GM19372 (cell line): ENCODE data around the gene VENTX.

Source experiments
- ATAC-seq: cut with Tn5 transposase; IDR thresholded peaks from one replicate; pipeline ENCODE4 v1.9.1; 2021; ENCODE audit warnings: mild to moderate bottlenecking, low read depth, moderate library complexity; ENCODE audit not compliant: unreplicated experiment

Gene VENTX, protein sequence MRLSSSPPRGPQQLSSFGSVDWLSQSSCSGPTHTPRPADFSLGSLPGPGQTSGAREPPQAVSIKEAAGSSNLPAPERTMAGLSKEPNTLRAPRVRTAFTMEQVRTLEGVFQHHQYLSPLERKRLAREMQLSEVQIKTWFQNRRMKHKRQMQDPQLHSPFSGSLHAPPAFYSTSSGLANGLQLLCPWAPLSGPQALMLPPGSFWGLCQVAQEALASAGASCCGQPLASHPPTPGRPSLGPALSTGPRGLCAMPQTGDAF

DNA sequence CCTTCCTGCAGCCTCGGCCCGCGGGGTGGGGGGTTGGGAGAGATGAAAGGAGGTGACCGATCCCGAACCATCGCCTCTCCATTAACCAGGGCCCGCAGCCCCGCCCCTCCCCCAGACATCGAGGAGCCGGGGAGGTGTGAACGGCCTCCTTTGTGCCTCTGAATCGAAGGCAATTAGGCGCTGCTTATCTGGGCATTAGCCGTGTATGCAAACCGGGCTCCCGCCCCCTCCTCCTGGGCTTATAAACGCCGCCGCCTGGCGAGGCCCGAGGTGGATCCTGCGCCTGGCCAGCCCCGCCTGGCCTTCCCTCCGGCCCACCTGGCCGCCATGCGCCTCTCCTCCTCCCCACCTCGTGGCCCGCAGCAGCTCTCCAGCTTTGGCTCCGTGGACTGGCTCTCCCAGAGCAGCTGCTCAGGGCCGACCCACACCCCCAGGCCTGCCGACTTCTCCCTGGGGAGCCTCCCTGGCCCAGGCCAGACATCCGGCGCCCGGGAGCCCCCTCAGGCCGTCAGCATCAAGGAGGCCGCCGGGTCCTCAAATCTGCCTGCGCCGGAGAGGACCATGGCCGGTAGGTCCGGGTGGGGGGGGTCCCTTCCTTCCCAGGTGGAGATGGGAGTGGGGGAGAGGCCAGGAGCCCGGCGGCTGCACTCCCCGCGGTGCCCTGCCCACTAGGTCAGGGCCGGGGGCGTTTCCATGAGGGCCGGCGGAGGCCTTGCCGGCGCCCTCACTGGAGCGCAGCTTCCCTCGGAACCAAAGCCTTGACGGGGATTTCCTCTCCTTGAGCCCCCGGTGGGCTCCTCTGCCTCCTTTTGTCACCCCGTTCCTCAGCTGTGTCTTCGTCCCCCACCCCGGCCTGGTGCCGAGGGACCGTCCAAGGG lies at the start of gene VENTX:
VENTX (plus strand) TSS at position 268 of the 878 bp plus-strand sequence; CDS start at position 328, 60 bp downstream.
- no peak for ATAC-seq

DNA sequence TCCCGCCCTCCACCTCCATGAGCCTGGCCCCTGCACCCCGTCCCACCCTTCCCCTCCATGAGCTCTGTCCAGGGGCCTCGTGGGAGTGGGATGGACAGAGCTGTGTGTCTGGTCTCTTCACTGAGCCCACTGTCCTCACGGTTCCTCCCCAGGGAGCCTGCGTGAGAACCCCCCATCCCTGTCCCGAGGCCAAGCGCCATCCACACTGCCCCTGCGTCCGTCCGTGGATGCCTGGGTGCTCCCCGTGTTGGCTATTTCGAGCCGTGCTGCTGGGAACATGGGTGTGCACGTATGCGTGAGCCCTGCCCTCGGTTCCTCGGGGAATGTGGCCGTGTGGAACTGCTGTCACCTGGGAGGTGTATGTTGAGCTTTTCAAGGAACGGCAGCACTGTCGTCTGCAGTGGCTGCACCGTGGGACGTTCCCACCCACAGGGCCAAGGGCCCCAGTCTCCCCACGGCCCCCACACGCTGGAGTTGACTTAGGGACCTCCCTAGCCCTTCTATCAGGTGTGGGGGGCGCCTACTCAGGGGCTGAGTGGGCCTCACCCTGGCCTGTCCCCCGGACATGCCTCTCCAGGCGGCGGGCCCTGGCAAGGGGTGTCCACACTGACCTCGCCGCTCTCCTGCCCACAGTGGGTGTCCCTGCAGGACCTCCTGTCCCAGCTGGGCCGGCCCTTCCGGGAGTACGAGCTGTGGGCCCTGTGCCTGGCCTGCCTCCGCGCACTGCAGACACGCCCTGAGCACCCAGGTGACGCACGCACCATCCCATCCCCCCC lies 49.6 kb upstream of the VENTX start:
- no peak for ATAC-seq

DNA sequence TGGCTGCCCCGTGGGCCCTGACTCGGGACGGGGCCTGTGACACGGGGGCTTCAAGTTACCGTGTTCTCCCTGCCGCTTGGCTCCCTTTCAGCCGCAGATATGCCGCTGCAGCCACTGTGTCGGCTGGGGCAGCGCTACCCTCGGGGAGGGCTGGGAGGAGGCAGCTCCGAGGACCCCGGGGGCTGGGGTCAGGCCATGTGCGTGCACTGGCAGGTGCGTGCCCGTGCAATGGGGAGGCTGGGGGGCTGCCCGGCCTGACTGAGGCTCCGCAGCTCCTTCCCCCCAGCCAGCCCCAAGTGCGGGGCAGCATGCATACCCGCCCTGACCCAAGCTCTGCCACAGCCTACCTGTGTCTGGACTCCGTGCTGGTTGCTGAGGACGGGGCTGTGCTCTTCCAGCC lies 48.4 kb upstream of the VENTX start:
- ATAC-seq, result no peak

DNA sequence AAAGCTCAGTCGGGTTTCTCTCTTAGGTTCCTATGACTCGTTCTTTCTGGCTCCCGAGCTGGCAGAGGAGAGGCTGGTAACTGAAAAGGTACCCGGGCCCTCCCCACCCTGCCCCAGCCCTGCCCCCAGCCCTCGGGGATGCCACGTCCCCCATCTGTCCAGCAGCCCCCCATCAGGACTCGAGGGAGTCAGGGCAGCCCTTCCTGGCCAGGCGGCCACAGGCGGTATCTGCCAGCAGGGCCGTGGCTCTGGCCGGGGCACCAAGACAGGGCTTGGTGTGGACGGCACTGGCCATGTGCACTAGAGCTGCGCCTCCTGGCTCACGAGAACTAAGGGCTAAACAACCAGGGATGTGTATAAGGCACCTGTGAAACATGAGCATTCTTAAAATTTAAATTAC lies 47.9 kb upstream of the VENTX start:
- no peak for ATAC-seq

DNA sequence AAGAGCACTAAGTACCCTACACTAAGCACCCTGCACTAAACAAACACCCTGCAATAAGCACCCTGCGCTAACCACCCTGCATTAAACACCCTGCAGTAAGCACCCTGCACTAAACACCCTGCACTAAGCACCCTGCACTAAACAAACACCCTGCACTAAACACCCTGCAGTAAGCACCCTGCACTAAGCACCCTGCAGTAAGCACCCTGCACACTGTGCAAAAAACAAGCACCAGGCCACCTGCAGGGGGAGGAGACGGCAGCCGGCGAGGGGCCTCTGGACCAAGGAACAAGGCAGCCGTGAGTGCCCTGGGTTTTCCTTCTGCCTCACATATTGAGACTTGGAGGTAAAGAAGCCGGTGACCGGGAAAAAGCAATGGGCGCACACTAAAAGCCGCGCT lies 47.4 kb upstream of the VENTX start:
- ATAC-seq, result no peak

DNA sequence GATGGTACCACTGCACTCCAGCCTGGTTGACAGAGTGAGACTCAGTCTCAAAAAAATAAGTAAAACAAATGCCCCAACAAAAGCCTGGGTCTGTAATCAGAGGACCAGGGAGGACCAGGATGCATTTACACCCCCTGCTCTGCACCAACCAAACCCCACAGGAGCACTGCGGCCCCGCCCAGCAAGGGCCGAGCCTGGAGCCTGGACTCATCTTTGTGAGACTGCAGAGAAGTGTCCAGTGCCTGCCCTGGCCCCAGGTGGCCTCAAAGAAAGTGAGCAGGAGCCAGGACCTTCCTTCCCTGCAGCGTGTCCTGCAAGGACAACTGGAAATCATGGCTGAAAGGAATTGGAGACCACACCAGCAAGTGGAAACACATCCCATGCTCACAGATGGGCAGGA lies 46.0 kb upstream of the VENTX start:
- ATAC-seq, result no peak

DNA sequence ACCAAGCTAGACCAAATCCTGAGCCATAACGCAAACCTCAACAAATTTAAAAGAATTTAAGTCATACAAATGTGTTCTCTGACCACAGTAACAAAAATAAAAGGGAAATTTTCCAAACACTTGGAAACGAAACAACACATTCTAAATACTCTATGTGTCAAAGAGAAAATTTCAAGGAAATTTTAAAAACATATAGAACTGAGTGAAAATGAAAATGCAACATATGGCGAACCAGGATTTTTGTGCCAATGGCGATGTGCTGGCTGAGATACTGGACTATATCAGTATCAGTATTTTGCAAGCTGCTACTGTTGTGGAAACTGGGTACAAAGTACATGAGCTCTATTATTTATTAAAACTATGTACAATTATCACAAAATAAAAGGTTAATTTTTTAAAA lies 43.5 kb upstream of the VENTX start:
- no peak for ATAC-seq

DNA sequence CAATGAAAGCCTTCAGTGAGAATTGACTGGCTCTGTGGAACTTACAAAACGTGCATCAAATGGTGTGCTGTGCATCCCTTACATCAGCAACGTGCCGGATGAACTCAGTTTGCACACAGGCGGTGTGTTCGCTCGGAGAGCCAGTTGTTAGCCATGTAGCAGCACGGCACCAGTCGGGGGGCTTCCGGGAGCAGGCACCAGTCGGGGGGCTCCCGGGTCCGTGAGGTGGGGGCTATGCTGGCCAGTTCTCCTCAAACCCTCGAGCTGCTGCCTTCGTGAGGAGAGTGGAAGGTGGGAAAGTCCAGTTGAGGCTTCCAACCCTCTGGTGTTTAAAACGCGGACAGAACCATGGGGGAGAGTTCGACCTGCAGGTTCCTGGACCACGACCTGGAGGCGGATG lies 42.6 kb upstream of the VENTX start:
- ATAC-seq, result no peak

DNA sequence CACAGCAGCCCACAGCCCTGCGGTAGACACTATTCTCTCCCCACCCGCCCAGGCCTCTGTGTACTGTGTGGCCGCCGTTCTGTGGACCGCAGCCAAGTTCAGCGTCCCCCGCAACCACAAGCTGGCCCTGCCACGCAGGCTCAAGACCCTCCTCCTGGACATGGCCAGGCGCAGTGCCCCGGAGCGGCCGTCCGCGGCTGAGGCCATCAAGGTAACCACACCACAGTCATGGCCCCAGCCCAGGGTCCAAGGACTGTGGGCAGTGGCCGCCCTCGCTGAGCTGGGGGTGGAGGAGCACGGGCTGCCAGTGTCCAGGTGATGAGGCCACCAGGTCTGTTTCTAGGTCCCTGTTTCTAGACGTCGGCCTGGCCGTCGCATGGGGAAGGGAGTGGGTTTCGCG lies 42.0 kb upstream of the VENTX start:
- ATAC-seq, result no peak

DNA sequence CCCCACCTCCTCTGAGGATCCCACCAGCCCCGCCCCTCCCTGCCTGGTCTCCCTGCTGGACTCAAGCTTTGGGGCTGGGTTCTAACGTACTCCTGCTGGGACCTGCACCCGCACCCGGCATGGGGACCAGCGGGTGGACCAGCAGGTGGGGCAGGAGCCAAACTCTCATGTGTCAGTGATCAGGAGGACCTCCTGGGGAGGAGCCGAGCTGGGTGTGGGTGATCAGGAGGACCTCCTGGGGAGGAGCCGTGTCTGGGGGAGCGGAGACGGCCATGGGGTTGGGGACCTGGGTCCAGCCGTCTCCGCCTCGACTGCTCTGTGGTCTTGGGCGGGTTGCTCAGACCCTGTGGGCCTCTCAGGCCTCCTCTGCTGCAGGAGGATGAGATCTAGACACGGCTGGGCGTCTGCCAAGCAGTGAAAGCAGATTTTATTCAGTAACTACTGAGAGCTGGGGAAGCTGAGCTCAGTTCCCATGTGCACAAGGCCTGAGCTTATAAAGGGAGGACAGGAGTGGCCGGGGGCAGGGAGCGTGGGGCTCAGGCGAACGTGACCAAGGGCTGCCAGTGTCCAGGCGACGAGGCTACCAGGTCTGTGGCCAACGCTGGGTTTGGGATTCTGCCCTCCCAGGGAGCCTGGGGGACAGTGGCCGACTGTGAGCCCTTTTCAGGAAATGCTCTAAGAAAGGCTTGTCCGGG lies 41.3 kb upstream of the VENTX start:
- ATAC-seq, result no peak

DNA sequence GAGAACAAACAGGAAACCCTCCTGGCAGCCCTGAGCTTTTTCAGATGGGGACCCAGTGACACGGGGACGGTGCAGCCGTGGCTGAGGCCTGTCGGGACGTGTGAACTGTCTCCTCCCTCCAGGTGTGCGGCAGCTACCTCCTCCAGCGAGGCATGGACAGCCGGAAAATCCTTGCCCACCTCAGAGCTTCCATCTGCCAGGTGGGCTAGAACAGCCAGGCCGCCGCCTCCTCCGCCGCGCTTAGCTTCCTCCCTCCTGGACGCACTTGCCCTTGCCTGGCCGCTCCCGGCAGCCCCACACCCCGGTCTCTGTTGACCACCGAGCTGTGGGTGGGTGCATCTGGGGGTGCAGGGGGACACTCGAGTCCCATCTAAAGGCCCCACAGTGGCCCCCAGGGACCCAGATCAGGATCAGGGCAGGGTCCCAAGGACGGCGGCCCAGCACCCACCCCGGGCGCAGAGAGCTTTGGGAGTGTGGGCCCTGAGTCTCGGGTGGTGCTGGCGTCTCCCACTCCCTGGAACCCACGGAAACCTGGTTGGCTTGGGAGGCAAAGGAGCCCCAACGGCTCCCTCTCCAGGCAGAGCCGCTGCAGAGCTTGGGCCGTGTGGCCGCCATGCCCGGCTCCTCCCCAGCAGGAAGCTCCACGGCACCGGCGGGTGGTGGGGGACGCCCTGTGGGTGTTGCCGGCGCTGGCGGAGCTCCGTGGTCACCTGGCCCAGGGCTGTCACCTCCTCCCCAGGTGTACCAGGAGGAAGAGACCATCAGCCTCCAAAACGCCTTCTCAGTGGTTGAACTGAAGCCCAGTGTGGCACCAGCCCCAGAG lies 40.5 kb upstream of the VENTX start:
- ATAC-seq, result no peak

DNA sequence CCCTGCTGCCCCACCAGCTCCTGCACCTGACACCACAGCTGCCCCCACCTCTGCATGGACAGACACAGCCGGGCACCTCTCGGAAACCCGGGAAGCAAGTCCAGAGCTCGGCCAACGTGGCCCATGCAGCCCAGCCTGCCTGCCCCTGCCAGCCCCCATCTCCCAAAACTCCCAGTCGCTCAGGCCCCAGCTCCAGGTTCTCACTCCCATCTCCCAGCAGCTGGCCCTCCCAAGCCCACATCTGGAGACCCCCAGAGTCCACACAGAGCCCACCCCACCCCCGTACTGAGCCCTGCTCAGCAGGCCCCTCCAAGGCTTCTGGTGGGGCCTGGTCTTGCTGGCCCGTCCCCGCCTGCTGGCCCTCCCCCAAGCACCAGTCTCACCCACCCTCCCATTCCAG lies 39.9 kb upstream of the VENTX start:
- no peak for ATAC-seq

DNA sequence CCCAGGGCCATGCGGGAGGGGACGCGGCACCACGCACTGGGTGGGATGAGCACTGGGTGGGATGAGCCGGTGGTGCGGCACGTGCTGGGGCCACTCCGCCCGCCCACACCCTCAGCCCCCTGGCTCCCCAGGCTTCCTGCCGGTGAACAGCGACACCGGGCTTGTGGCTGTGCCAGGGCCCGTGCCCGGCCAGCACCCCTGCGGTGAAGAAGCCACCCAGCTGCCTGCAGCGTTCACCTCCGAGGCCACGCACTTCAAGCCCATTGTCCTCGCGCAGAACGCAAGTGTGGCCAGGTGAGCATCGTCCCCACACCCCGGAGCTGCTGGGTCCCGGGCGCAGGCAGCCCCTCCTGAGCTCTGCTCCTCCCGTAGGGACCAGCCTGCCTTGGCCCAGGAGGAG lies 39.4 kb upstream of the VENTX start:
- ATAC-seq, result no peak

DNA sequence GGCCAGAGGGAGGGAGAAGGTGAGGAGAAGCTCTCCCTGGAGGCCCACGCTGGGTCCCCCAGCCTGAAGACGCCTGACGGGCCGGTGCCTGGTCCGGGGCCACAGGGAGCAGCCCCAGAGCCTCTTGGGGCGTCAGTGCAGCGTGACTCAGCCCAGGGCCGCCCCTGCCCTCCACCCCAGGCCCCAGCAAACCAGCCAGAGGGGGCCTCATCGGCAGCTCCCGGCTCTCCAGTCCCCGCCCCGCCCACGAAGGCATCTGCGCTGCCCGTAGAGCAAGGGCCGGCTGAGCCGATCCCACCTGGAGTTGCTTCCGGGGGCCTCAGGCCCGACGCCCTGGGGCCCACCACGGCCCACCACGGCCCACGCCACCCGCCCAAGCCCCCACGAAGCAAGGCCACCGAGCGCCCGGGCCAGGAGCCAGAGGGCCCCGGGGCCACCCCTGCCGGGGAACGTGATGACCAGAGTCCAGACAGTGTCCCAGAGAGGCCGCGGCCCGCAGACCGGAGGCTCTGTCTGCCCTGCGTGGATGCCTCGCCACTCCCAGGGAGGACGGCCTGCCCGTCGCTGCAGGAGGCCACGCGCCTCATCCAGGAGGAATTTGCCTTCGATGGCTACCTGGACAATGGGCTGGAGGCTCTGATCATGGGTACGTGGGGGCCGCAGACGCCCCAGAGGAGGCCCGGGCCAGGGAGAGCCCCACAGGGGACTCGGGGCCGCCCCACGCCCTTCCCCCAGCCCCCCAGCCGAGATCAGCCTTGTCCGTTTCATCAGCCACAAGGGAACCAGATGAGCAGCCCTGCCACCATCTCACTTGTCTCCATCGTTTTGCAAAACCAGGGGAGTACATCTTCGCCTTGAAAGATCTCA lies 38.8 kb upstream of the VENTX start:
- ATAC-seq, result no peak

DNA sequence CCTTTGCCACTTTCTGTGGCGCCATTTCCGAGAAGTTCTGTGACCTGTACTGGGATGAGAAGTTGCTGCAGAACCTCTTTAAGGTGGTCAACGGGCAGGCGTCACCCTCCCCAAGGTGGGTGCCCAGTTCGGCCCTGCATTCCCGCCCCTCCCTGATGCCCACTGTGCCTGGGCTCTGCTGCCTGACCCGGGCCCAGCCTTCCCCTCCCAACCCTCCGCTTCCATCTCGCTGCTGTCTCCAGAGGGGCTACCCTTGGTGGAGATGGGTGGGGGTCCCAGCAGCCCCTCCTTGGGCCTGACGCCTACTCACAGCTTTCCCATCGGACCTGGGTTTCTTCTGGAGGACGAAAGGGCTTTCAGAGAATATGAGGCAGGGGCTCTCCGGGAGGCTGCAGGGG lies 38.2 kb upstream of the VENTX start:
- ATAC-seq, result no peak

DNA sequence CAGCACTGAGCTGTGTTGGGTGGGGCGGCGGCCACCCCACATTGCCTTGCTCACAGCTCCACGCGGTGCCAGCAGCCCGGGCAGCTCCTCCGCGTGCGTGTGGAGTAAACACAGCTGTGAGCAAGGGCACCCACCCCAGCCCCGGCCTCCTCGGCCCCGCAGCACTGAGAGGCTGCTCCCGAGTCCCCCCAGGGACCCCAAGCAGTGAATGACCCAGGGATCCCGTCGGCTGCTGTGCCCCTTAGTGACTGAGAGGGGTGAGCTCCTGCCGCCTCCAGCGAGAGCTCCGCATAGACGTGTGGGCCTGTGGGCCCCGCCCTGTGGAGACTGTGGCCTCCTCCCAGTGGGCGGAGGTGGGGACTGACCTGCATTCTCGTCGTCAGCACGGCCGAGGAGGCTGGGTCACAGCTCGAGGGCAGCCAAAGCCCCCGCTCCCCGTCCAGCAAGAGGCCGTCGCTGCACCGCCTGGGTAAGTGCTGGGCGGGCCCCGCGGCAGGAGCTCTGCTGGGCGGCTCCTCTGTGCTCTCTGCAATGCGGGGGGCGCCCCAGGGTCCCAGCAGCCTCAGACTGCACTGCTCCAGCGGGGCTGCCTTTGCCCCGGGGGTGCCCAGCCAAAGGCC lies 37.6 kb upstream of the VENTX start:
- ATAC-seq, result no peak

DNA sequence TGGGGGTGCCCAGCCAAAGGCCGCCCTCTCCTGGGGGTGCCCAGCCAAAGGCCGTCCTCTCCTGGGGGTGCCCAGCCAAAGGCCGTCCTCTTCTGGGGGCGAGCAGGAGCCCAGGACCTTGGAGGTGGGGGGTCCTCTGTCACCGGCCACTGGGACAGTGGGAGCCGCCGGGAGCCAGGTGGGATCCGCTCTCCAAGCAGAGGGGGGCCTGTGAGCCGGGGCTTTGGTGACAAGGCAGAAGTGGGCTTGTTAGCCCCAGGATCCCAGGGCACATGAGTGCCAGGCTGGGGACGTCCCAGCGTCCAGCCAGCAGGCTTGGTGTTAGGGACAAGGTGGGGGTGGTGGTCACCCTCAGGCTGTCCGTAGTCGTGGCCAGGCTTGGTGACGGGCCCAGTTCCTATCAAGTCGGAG lies 37.0 kb upstream of the VENTX start:
- no peak for ATAC-seq

DNA sequence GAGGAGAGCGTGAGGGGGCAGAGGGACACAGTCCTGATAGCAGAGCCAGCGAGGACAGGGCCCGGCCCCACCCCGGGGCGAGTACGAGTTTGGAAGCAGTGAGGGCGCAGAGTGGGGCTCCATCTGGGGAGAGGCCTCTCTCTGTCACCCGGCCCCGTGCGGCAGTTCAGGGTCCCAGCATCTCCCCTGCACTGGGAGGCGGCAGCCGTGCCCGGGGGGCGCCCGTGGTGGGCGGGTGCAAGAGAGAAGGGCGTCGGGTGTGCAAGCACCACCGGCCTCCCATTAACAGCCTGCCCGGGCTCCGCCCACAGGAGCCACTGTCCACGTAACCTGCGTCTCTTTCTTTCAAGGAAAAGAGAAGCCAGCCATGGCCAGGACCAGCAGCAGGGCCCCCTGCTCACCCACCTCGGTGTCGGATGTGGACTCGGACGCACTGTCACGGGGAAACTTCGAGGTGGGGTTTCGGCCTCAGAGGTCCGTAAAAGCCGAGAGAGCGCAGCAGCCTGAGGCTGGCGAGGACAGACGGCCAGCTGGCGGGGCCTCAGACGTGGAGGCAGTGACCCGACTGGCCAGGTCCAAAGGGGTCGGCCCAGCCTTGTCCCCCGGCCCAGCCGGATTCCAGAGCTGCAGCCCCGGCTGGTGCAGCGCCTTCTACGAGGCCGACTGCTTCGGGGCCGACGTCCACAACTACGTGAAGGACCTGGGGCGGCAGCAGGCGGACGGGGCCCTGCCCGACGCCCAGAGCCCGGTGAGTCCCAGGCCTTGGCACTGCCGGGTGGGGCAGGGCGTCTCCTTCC lies 36.3 kb upstream of the VENTX start:
- ATAC-seq, result no peak
